Nephron progenitor cell (in vitro differentiated cells): ENCODE results near the gene SLC7A6.

Experiments used
- DNase-seq: peaks from one replicate; pipeline ENCODE4 v3.0.0; 2021
- H3K27ac Mint-ChIP-seq: 2 replicates; pipeline ENCODE4 v1.8.0; 2021; ENCODE audit warnings: mild to moderate bottlenecking, moderate library complexity, mixed read lengths
- H3K27me3 Mint-ChIP-seq: 2 replicates; pipeline ENCODE4 v1.8.0; 2021; ENCODE audit warnings: mild to moderate bottlenecking, low read depth, mixed read lengths; ENCODE audit not compliant: poor library complexity
- H3K36me3 Mint-ChIP-seq: 2 replicates; pipeline ENCODE4 v1.8.0; 2021; ENCODE audit warnings: low read depth, mixed read lengths
- H3K4me1 Mint-ChIP-seq: 2 replicates; pipeline ENCODE4 v1.8.0; 2021; ENCODE audit warnings: mixed read lengths
- H3K4me3 Mint-ChIP-seq: 2 replicates; pipeline ENCODE4 v1.8.0; 2021; ENCODE audit warnings: mild to moderate bottlenecking, moderate library complexity, mixed read lengths
- H3K9me3 Mint-ChIP-seq: 2 replicates; pipeline ENCODE4 v1.8.0; 2021; ENCODE audit warnings: mild to moderate bottlenecking, moderate library complexity, mixed read lengths
- CTCF ChIP-seq: fragments of 200-600 bp; sonication (generic); IDR thresholded peaks from 2 replicates; pipeline ENCODE4 v1.5.0; 2021; ENCODE audit warnings: antibody characterized with exemption

The SLC7A6 gene

GRCh38 chr16:68247400-68247799, 16.9 kb upstream of the SLC7A6 start:
- Mint-ChIP-seq H3K36me3 (peaks cover 19% of the 10 kb centered on the region), H3K4me1 (peaks cover 26% of the 10 kb centered on the region), H3K27ac (no peak overlapping the region), H3K27me3 (peaks cover 22% of the 10 kb centered on the region), H3K9me3 (no peaks in the 10 kb centered on the region), H3K4me3 (no peak overlapping the region)
- no peak for TF ChIP-seq CTCF
- DNase-seq: no peak

- Mint-ChIP-seq H3K9me3 (no peaks in the 10 kb centered on the region), H3K36me3 (peaks cover 19% of the 10 kb centered on the region), H3K27me3 (peaks cover 22% of the 10 kb centered on the region), H3K4me1 (peaks cover 26% of the 10 kb centered on the region), H3K27ac (no peak overlapping the region), H3K4me3 (no peak overlapping the region)
- no peak for DNase-seq
- no peak for TF ChIP-seq CTCF
These were observed 16.4 kb upstream of the SLC7A6 start for GRCh38 chr16:68247932-68248331.

- H3K4me1 Mint-ChIP-seq: peaks cover 25% of the 10 kb centered on the region
- no peaks in the 10 kb centered on the region for H3K9me3 Mint-ChIP-seq
- DNase-seq: no peak
- H3K27me3 Mint-ChIP-seq: peaks cover 16% of the 10 kb centered on the region
- no peak for TF ChIP-seq CTCF
- no peak overlapping the region for H3K4me3 Mint-ChIP-seq
- H3K36me3 Mint-ChIP-seq: peaks cover 19% of the 10 kb centered on the region
- H3K27ac Mint-ChIP-seq: no peak overlapping the region
These were observed 15.0 kb upstream of the SLC7A6 start for GRCh38 chr16:68249371-68249770.

GRCh38 chr16:68250951-68251350, 13.4 kb upstream of the SLC7A6 start:
- no peak for DNase-seq
- Mint-ChIP-seq H3K27ac (no peak overlapping the region), H3K27me3 (peaks cover 8% of the 10 kb centered on the region), H3K36me3 (peaks cover 19% of the 10 kb centered on the region), H3K4me3 (no peak overlapping the region), H3K4me1 (peaks cover 14% of the 10 kb centered on the region), H3K9me3 (no peaks in the 10 kb centered on the region)
- no peak for TF ChIP-seq CTCF

- H3K4me1 Mint-ChIP-seq: peaks cover 5% of the 10 kb centered on the region
- peaks cover 3% of the 10 kb centered on the region for H3K27me3 Mint-ChIP-seq
- no peak for DNase-seq
- H3K36me3 Mint-ChIP-seq: peaks cover 19% of the 10 kb centered on the region
- no peak for TF ChIP-seq CTCF
- H3K9me3 Mint-ChIP-seq: no peaks in the 10 kb centered on the region
- H3K27ac Mint-ChIP-seq: no peak overlapping the region
- no peak overlapping the region for H3K4me3 Mint-ChIP-seq
These were observed 12.5 kb upstream of the SLC7A6 start for GRCh38 chr16:68251832-68252231.

GRCh38 chr16:68252383-68252782, 11.9 kb upstream of the SLC7A6 start:
- H3K27ac Mint-ChIP-seq: no peak overlapping the region
- peaks cover 3% of the 10 kb centered on the region for H3K27me3 Mint-ChIP-seq
- H3K36me3 Mint-ChIP-seq: peaks cover 19% of the 10 kb centered on the region
- H3K4me1 Mint-ChIP-seq: peaks cover 8% of the 10 kb centered on the region
- DNase-seq: no peak
- TF ChIP-seq CTCF: no peak
- no peak overlapping the region for H3K4me3 Mint-ChIP-seq
- H3K9me3 Mint-ChIP-seq: no peaks in the 10 kb centered on the region
